ENCODE data around the gene AADAT. TPM values are rescaled to one million over a fixed set of nuclear protein-coding genes. Genes with fewer than 3 reads are reported as not detected.
A peak's percentile ranks its signal among the peaks of the same experiment; 100 is the strongest.

The AADAT gene
- total and polyA plus RNA-seq, 2 of the 8 experiments (the other 6 are each of a cell fraction or from before 2014, with no cell fraction given), result 6.1 to 7.7 TPM

DNA sequence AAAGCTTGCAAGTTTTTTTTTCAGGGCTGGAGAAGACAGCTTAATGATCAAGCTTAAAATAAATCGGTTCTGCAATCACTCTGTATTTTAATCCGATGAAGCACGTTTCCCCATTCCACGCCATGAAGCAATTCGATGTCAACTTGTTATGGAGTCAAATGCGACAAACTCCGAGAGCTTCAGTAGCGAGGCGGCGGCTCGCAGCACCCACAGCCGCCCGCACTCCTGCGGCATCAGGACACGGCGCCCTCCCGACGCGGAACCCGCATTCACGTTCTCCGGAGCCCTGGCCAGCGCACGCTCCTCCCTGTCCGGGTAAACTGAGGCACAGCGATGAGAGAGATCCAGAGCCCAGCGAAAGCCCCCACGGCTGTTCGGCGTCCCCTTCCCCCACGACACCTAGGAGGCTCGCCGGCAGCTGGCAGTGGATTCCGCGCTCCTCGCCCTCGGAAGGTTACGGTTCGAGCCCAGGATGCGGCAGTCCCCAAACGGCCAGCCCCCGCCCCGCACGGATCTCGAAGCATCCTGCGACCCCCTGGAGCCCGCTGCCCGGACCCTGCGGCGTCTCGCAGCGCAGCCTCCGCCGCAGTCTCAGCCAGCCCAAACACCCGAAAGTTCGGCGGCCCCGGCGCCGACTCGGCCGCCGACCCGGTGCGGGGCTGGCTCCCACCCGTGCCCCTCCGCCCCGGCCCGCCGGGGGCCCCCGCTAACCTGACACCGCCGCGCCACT is 64.1 kb downstream of the AADAT start:
- Histone ChIP-seq H3K4me3 (ENCODE audit: extremely low read depth in 1 of 4, insufficient read depth in 2 of 4, low read depth in 3 of 4, low read length in 4 of 4) (peak overlapping the region; percentile 71 to 98 (median 78)), H3K4me1 (replicated peaks in 1 of 4; ENCODE audit: control insufficient read depth in 3 of 4, insufficient read depth in 4 of 4, low read length in 3 of 4) (peaks cover 0 to 3% (median 3%) of the 10 kb centered on the region in 4 experiments; a peak in 4 of 7 replicates), H3K9me3 (ENCODE audit: insufficient read depth in 2 of 2, low read depth in 1 of 2, low read length in 1 of 2) (no peaks in the 10 kb centered on the region), H3K18ac (ENCODE audit: extremely low read depth, low read length) (no peak overlapping the region), H3K4me2 (ENCODE audit: insufficient read depth in 1 of 2, low read depth in 2 of 2, low read length in 2 of 2) (peak overlapping the region; percentile 67 to 78), H4K20me1 (replicated peaks in 1 of 2; ENCODE audit: control insufficient read depth in 1 of 2, insufficient read depth in 2 of 2, low read length in 2 of 2) (no peaks in the 10 kb centered on the region), H3K27me3 (replicated peaks in 1 of 4; ENCODE audit: control insufficient read depth in 3 of 4, extremely low read depth in 1 of 4, insufficient read depth in 3 of 4, low read length in 3 of 4) (peaks cover 4 to 29% (median 22%) of the 10 kb centered on the region in 4 experiments), H2BK120ac (replicated peaks; ENCODE audit: low read depth, low read length) (no peak overlapping the region), H3K56ac (replicated peaks; ENCODE audit: insufficient read length, low read depth, low read length) (peak overlapping the region; percentile 14), H3K36me3 (ENCODE audit: control insufficient read depth in 2 of 4, insufficient read depth in 4 of 4, low read length in 3 of 4) (no peaks in the 10 kb centered on the region), H3K79me1 (ENCODE audit: low read depth, low read length) (no peaks in the 10 kb centered on the region; the same call in 1 of the 2 replicates), H4K8ac (ENCODE audit: extremely low read depth, insufficient read depth, low read length) (peak overlapping the region; percentile 79), H2BK20ac (ENCODE audit: low read length) (no peak overlapping the region), H3K23ac (ENCODE audit: insufficient read length) (no peak overlapping the region), H2BK5ac (ENCODE audit: low read depth, low read length) (no peak overlapping the region), H3K14ac (ENCODE audit: insufficient read length) (no peak overlapping the region), H4K5ac (ENCODE audit: insufficient read length, low read depth, low read length) (no peak overlapping the region), H2AFZ (ENCODE audit: low read length) (no peak overlapping the region; the same call in 1 of the 2 replicates), H2BK12ac (ENCODE audit: low read depth, low read length) (no peak overlapping the region), H4K91ac (replicated peaks; ENCODE audit: insufficient read length, low read length) (no peak overlapping the region), H2AK5ac (ENCODE audit: low read depth, low read length) (no peak overlapping the region), H3K4ac (replicated peaks; ENCODE audit: insufficient read length, low read depth, low read length) (no peak overlapping the region), H2BK15ac (ENCODE audit: low read length) (no peak overlapping the region), H3K23me2 (ENCODE audit: low read depth, low read length) (peaks cover 9% of the 10 kb centered on the region; the same call in 1 of the 2 replicates), H3K27ac (ENCODE audit: low read depth, low read length) (no peak overlapping the region), H3K9ac (replicated peaks in 1 of 4; ENCODE audit: extremely low read depth in 1 of 4, low read depth in 3 of 4, low read length in 3 of 4) (peak overlapping the region in 1 of 4 experiments; percentile 50; a peak in 2 of 7 replicates), H3K79me2 (ENCODE audit: control insufficient read depth in 1 of 2, insufficient read depth in 2 of 2, low read length in 2 of 2) (no peaks in the 10 kb centered on the region)
- WGBS, 2 experiments (ENCODE audit: extremely low coverage in 1 of 2, insufficient coverage in 1 of 2, insufficient read length in 1 of 2, insufficient replicate concordance in 2 of 2, low coverage in 1 of 2, low lambda C conversion rate in 2 of 2, missing lambda C conversion rate in 1 of 2), result 9% methylated on average over 32 of the region's 74 CpGs; no CpG with 5 or more reads in 1 of the 2 experiments
- peak in 1 of 2 experiments; percentile 65 for DNase-seq (ENCODE audit: low read depth in 1 of 2, low spot score in 2 of 2)
- ChIA-PET CTCF (ENCODE audit: partially characterized antibody) (interaction anchor here (0.9 to 6.5 kb wide), 6 partner anchors 13 to 216 kb away, joined by 3 to 39 read pairs (median 4); no protein-coding TSS in a partner anchor), POLR2A (ENCODE audit: partially characterized antibody) (interaction anchor here (1.0 to 1.4 kb wide), 4 partner anchors 15 to 224 kb away, joined by 3 to 4 read pairs (median 4); no protein-coding TSS in a partner anchor)
- FAIRE-seq, result no peak
- no peak for TF ChIP-seq NRF1 (IDR thresholded peaks at IDR 0.05; ENCODE audit: low read depth, low read length)
- TF ChIP-seq FOSL1 (IDR thresholded peaks at IDR 0.05; ENCODE audit: insufficient read depth, low read depth, low read length), result no peak
- no peak for TF ChIP-seq EP300 (IDR thresholded peaks at IDR 0.05; ENCODE audit: borderline replicate concordance in 1 of 2, low read depth in 2 of 2, low read length in 2 of 2)
- TF ChIP-seq SUZ12 (IDR thresholded peaks at IDR 0.05; ENCODE audit: low read length), result peak; percentile 63
- TF ChIP-seq KDM4A (IDR thresholded peaks at IDR 0.05; ENCODE audit: low read depth, low read length, severe bottlenecking), result peak; percentile 86
- 0 out of 2 replicates have a peak, but pooled peaks have one; percentile 49 for TF ChIP-seq KDM1A (IDR thresholded peaks at IDR 0.05; ENCODE audit: borderline replicate concordance, low read length)
- TF ChIP-seq, protein P1, sequence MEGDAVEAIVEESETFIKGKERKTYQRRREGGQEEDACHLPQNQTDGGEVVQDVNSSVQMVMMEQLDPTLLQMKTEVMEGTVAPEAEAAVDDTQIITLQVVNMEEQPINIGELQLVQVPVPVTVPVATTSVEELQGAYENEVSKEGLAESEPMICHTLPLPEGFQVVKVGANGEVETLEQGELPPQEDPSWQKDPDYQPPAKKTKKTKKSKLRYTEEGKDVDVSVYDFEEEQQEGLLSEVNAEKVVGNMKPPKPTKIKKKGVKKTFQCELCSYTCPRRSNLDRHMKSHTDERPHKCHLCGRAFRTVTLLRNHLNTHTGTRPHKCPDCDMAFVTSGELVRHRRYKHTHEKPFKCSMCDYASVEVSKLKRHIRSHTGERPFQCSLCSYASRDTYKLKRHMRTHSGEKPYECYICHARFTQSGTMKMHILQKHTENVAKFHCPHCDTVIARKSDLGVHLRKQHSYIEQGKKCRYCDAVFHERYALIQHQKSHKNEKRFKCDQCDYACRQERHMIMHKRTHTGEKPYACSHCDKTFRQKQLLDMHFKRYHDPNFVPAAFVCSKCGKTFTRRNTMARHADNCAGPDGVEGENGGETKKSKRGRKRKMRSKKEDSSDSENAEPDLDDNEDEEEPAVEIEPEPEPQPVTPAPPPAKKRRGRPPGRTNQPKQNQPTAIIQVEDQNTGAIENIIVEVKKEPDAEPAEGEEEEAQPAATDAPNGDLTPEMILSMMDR (IDR thresholded peaks at IDR 0.05; ENCODE audit: control extremely low read depth in 1 of 3, insufficient read depth in 1 of 3, low read depth in 1 of 3, low read length in 3 of 3), result no peak
- no peak for TF ChIP-seq GABPA (IDR thresholded peaks at IDR 0.05; ENCODE audit: borderline replicate concordance, insufficient read depth, low read length)

Data from H1 (cell line).